COLO668 (cell line): ENCODE results near the gene GNA15.
"Not testable (repeated sequence)": the region's sequence is repeated elsewhere in the genome, so short reads cannot be mapped to it uniquely, and the experiment has no call there.

Experiments
- DNase-seq: peaks from one replicate; lab custom pipeline; 2025; ENCODE audit not compliant: unreplicated experiment; lab: John Stamatoyannopoulos, UW

Gene GNA15

DNA sequence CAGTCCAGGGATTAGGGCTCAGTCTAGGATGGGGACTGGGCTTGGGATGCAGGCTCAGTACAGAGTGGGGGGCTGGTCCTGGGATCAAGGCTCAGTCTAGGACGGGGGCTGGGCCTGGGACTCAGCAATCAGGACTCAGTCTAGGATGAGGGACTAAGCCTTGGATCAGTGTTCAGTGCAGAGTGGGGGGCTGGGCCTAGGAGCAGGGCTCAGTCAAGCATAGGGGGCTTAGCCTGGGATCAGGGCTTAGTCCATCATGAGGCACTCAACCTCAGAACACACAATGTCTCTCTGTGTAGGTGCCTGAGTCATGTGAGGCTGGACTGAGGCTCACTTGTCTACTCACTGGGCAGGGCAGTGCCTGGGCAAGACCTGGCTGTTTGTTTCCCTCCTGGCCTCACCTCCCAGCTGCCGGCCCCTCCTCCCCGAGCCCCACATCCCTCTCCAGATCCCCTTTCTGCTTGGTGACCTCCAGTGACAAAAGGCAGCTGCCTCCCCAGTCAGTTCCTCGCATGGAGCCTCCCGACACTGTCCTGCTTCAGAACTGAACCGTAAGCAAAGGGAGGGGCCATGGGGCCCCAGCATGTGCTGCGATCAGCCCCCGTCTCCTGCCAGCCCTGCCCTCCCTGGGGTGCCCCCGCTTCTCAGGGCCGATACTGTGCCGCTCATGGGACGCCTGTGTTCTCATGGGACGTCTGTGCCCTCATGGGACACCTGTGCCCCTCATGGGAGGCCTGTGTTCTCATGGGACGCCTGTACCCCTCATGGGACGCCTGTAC, 36.2 kb downstream of the GNA15 start:
- DNase-seq, result no peak

- DNase-seq, result not testable (repeated sequence)
Measured at GRCh38 chr19:3172673-3173000, 36.8 kb downstream of the GNA15 start.

DNA sequence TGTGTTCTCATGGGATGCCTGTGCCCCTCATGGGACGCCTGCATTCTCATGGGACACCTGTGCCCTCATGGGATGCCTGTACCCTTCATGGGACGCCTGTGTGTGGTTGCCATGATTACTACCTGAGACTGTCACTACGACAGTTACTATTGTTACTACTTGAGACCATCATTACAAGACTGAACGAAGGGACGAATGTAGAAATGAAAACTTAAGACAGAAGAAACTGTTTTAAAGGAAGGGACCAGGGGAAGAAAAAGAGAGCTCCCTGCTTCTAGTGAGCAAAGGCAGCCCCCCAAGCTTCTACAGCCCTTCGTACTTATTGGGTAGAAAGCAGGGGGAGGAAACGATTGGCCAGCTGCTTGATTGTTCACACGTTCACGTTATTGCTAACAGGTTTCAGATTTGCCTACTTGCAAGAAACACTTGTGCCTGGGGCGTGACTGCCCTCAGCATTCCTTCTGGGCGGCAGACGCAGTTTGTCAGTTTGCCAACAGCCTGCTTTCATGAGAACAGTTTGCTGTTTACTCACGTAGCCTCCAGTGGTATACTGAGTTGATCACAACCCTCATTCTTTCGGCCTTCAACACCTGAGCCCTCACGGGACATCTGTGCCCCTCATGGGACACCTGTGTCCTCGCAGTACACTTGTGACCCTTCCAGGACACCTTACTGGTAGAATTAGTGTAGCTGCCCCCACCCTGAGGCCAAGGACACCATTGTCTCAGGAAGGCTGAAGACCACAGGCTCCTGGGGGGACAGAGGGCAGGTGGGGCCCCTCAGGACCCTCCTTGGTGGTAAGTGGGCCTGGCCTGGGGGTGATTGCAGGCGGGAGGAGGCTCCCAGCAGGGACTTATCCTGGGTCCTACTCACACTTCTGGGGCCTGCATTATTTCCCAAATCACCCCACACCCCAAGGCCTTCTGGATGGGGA, 40.2 kb downstream of the GNA15 start:
- no peak for DNase-seq

GRCh38 chr19:3176715-3177501, 41.1 kb downstream of the GNA15 start:
- DNase-seq, result no peak

DNA sequence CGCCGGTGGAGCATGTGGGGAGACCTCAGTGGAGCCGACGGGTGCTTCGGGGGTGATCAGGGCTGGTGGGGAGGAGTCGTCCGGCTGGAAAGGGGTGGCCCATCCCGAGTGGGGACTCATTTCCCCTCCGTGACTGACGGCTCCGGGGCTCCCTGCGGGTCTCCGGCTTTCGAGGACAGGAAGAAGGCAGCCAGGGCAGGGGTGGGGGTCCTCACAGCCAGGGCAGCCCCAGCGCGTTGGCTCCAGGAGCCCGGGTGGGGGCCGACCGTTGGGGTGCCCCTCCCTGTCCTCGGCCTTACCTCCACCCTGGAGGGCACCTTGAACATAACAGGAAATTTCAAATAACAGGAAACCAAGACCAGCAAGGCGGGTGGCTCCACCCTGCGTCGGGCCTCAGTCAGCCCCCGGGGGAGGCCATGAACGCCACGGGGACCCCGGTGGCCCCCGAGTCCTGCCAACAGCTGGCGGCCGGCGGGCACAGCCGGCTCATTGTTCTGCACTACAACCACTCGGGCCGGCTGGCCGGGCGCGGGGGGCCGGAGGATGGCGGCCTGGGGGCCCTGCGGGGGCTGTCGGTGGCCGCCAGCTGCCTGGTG, 42.6 kb downstream of the GNA15 start, which contains the start of gene S1PR4:
TSS of gene S1PR4 (plus strand) at position 393 of the 596 bp plus-strand sequence. CDS start at position 417, 24 bp downstream.
- no peak for DNase-seq

- DNase-seq, result no peak
Measured at GRCh38 chr19:3178973-3179738, 43.3 kb downstream of the GNA15 start.

DNA sequence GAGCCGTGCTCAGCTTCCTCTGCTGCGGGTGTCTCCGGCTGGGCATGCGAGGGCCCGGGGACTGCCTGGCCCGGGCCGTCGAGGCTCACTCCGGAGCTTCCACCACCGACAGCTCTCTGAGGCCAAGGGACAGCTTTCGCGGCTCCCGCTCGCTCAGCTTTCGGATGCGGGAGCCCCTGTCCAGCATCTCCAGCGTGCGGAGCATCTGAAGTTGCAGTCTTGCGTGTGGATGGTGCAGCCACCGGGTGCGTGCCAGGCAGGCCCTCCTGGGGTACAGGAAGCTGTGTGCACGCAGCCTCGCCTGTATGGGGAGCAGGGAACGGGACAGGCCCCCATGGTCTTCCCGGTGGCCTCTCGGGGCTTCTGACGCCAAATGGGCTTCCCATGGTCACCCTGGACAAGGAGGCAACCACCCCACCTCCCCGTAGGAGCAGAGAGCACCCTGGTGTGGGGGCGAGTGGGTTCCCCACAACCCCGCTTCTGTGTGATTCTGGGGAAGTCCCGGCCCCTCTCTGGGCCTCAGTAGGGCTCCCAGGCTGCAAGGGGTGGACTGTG, 44.0 kb downstream of the GNA15 start:
- no peak for DNase-seq

- DNase-seq, result no peak
Measured at GRCh38 chr19:3183721-3184641, 48.1 kb downstream of the GNA15 start.

GRCh38 chr19:3184847-3185460, 49.1 kb downstream of the GNA15 start:
- peak; percentile 72 for DNase-seq

- peak; percentile 91 for DNase-seq
Measured at GRCh38 chr19:3185461-3186159, 49.8 kb downstream of the GNA15 start, which contains the start of gene NCLN. Gene NCLN, plus strand, starts transcription at chr19:3185930. Its CDS starts 101 bp downstream, at chr19:3186031.

DNA sequence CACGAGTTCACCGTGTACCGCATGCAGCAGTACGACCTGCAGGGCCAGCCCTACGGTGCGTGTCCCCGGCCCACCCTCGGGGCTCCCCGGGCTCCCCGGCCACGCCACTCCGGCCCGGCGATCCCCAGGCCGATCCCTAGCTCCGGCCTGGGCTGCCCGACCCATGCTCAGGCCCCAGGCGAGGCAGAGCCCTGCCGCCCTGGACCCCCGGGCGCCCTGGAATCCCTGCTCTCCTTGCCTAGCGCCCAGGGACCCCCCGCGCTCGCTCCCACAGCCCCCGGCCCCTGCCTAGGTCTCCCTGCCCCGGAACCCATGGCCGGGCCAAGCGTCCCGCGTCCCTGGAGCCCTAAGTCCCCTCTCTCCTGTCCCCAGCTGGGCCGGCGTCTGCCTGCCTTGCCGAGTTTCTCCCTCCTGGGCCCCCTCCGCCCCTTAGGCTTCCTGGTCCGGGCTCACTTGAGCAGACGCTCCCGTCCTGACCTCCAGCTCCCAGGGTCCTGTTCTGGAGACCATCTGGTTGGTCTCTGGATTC, 50.4 kb downstream of the GNA15 start:
- DNase-seq, result no peak

DNA sequence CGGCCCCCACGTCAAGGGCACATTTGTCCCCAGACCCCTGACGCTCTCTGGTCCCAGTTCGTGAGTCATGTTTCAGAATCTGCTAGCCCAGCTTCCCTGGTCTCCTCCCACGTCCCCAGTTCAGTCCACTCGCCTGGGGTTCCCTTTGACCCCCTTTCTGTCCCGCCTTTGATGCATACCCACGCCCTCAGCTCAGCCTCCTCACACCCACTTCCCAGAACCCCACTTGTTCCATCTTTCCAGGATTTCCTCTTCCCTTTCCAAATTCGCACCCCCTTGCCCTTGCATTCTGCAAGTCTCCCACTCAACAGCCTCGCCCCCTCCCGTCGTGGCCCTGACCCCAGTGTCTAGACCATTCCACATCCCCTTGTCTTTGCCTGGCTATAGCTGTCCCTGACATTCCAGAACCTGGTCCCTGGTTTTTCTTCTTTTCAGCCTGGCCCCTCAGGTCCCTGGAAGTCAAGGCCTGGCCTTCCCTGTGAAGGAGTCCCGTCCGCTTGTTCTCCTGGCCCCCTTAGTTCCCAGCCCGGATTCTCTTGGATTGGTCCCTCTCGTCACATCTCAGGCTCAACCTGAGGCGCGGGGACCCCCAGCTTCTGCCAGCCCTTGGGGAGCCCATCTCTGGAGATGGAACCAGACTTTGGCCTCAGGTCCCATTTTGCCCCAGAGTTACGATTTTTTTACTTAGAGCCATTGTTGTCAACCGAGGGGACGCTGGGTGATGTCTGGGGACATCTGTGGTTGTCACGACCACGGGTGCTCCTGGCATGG, 51.2 kb downstream of the GNA15 start:
- DNase-seq, result no peak

DNA sequence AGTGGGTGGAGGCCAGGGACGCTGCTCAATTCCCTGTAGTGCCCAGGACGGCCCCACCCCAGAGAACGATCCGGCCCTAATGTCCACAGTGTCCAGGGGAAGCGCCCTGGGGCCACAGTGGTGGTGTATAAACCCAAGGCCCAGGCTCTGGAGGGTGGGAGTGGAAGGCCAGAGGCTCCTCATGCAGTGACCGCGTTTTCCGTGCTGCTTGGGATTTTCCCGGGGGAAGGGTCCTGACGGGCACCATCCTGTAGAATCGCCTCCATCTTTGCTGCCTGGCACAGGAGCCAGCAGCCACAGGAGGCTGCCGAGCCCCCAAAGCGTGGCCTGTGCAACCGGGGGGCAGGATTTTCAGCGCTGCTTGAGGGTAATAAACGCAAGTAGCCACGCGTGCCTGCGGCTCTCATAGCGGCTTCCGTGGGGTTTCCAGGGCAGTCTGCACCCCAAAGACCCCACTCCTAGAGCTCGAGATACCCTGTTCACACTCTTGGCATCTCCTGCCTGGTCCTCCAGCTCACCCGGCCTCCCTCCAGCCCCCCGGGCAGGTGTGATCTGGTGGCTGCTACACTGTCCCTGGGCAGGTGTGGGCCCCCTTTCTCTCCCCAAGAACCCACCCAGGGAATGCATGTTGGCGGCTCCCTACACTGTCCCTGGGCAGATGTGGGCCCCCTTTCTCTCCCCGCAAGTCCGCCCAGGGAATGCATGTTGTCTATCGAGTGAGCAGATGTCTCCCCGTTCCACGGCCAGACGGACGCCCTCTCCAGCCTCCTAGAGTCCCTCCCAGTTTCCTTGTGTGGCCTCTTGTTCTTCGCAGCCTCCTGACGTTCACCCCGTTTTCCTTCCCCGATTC, 52.1 kb downstream of the GNA15 start:
- no peak for DNase-seq

DNA sequence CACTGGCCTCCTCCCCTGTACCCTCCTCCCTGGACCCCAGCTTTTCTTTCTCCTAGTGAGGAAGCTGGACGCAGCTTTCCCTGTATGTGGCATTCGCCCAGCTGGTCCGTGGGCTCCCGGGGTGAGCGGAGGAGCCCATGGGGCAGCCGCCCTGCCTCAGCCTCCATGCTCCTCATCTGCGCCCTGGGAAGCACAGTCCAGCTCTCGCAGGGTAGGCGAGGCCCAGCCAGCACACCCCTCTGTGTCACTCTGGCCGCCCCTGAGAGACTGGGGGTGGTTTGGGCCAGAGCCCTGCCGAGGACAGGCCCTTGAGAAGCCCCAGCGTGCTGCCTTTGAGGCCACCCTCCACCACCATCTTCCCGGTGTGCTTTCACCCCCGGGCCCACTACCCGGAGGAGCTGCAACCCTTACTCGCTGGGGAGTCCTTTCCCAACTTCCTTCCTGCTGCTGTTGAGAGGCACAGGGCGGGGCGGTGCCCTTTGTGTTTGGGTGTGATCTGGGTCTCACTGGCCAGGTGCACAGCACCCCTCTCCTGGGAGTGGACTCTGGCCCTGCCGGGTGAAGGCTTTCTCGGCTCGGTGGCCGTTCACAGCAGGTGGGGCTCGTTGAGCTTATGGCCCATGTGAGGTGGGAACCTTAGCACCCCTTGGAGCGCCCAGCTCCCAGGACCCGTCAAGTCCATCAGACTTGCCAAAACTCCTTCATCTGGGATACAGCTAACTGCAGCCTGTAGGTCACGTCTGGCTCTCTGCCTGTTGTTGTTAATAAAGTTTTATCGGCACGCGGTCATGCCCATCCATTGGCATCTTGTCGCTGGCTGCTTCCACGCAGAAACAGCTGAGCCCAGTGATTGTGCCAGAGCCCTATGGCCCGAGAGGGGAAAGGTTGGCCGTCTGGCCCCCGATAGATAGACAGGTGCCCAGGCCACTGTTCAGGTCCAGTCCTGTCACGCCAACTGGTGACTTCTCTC, 53.1 kb downstream of the GNA15 start:
- DNase-seq, result peak; percentile 36
